HG02852 (cell line): ENCODE data around the gene EMILIN1.
A peak's percentile ranks its signal among the peaks of the same experiment; 100 is the strongest.
"Not testable (repeated sequence)": the region's sequence is repeated elsewhere in the genome, so short reads cannot be mapped to it uniquely, and the experiment has no call there.

ENCODE experiments used
- ATAC-seq: cut with Tn5 transposase; IDR thresholded peaks from one replicate; pipeline ENCODE4 v1.9.1; 2021; ENCODE audit warnings: mild to moderate bottlenecking, moderate library complexity; ENCODE audit not compliant: unreplicated experiment

The EMILIN1 gene

GRCh38 chr2:27118525-27119329 lies 40.3 kb downstream of the EMILIN1 start, which contains the start of gene CGREF1:
Gene CGREF1, minus strand, starts transcription at chr2:27119128. Its CDS starts 14,762 bp downstream, at chr2:27104366.
- no peak for ATAC-seq

GRCh38 chr2:27119330-27119670 lies 40.9 kb downstream of the EMILIN1 start:
- not testable (repeated sequence) for ATAC-seq

GRCh38 chr2:27121906-27122305 lies 43.5 kb downstream of the EMILIN1 start:
- no peak for ATAC-seq

GRCh38 chr2:27122791-27123190 lies 44.4 kb downstream of the EMILIN1 start:
- ATAC-seq, result no peak

- ATAC-seq, result no peak
Observed at GRCh38 chr2:27123302-27124150, 45.1 kb downstream of the EMILIN1 start, which contains the start of gene ABHD1. Gene ABHD1, plus strand, starts transcription at chr2:27123815. Its CDS starts 134 bp downstream, at chr2:27123949.

GRCh38 chr2:27125104-27125503 lies 46.7 kb downstream of the EMILIN1 start:
- ATAC-seq, result no peak

- ATAC-seq, result no peak
Observed at GRCh38 chr2:27126252-27126710, 47.9 kb downstream of the EMILIN1 start.

- ATAC-seq, result no peak
Observed at GRCh38 chr2:27127883-27128667, 49.7 kb downstream of the EMILIN1 start.

- ATAC-seq, result no peak
Observed at GRCh38 chr2:27128668-27129571, 50.5 kb downstream of the EMILIN1 start.

GRCh38 chr2:27130396-27130795 lies 52.0 kb downstream of the EMILIN1 start:
- no peak for ATAC-seq

GRCh38 chr2:27131429-27131828 lies 53.0 kb downstream of the EMILIN1 start:
- no peak for ATAC-seq

- no peak for ATAC-seq
Observed at GRCh38 chr2:27133195-27133875, 54.9 kb downstream of the EMILIN1 start.

- peak; percentile 91 for ATAC-seq
Observed at GRCh38 chr2:27133905-27134780, 55.7 kb downstream of the EMILIN1 start, which contains the start of gene PREB. Gene PREB, minus strand, starts transcription at chr2:27134636. Its CDS starts 215 bp downstream, at chr2:27134421.

- ATAC-seq, result no peak
Observed at GRCh38 chr2:27134781-27135477, 56.5 kb downstream of the EMILIN1 start.

- no peak for ATAC-seq
Observed at GRCh38 chr2:27135478-27135955, 57.1 kb downstream of the EMILIN1 start.
